Glutamatergic neuron (in vitro differentiated cells): Measurements from ENCODE around the gene FHOD3. TPM values are rescaled to one million over a fixed set of nuclear protein-coding genes. Genes with fewer than 3 reads are reported as not detected.

Source experiments
- DNase-seq: peaks from one replicate; pipeline ENCODE4 v3.0.0; 2022
- H3K27ac Mint-ChIP-seq: one replicate; pipeline ENCODE4 v1.8.0; 2020; ENCODE audit warnings: mild to moderate bottlenecking, mixed read lengths, inconsistent platforms; ENCODE audit not compliant: unreplicated experiment
- H3K27me3 Mint-ChIP-seq: one replicate; pipeline ENCODE4 v1.8.0; 2020; ENCODE audit warnings: mild to moderate bottlenecking, moderate library complexity, mixed read lengths, inconsistent platforms; ENCODE audit not compliant: unreplicated experiment
- H3K36me3 Mint-ChIP-seq: one replicate; pipeline ENCODE4 v1.8.0; 2020; ENCODE audit warnings: mild to moderate bottlenecking, mixed read lengths, inconsistent platforms; ENCODE audit not compliant: unreplicated experiment
- H3K4me1 Mint-ChIP-seq: one replicate; pipeline ENCODE4 v1.8.0; 2020; ENCODE audit warnings: mild to moderate bottlenecking, low read depth, mixed read lengths, inconsistent platforms; ENCODE audit not compliant: unreplicated experiment
- H3K4me3 Mint-ChIP-seq: one replicate; pipeline ENCODE4 v1.8.0; 2020; ENCODE audit warnings: mild to moderate bottlenecking, mixed read lengths, inconsistent platforms; ENCODE audit not compliant: unreplicated experiment
- H3K9me3 Mint-ChIP-seq: one replicate; pipeline ENCODE4 v1.8.0; 2020; ENCODE audit warnings: mild to moderate bottlenecking, moderate library complexity, mixed read lengths, inconsistent platforms; ENCODE audit not compliant: unreplicated experiment
- total RNA-seq: library from RNA; stranded (reverse); fragmentation: NEBNext Ultra II Directional; extraction: Animal tissue kit (Norgen Biotek cat#: 25700); gene quantifications from one replicate; pipeline ENCODE4 v1.2.1, GENCODE V29; 2021; ENCODE audit not compliant: unreplicated experiment
- TF ChIP-seq, protein P1 (sequence below): fragments of 200-600 bp; sonication (generic); IDR thresholded peaks from one replicate; pipeline ENCODE4 v1.5.0; 2021; ENCODE audit not compliant: partially characterized antibody, unreplicated experiment

Gene FHOD3
- total RNA-seq, 1 donor from 2014 or later = 21.2 TPM

- H3K36me3 Mint-ChIP-seq = no peaks in the 10 kb centered on the region
- DNase-seq = no peak
- H3K27me3 Mint-ChIP-seq = no peaks in the 10 kb centered on the region
- H3K27ac Mint-ChIP-seq = no peak overlapping the region
- TF ChIP-seq, protein P1, sequence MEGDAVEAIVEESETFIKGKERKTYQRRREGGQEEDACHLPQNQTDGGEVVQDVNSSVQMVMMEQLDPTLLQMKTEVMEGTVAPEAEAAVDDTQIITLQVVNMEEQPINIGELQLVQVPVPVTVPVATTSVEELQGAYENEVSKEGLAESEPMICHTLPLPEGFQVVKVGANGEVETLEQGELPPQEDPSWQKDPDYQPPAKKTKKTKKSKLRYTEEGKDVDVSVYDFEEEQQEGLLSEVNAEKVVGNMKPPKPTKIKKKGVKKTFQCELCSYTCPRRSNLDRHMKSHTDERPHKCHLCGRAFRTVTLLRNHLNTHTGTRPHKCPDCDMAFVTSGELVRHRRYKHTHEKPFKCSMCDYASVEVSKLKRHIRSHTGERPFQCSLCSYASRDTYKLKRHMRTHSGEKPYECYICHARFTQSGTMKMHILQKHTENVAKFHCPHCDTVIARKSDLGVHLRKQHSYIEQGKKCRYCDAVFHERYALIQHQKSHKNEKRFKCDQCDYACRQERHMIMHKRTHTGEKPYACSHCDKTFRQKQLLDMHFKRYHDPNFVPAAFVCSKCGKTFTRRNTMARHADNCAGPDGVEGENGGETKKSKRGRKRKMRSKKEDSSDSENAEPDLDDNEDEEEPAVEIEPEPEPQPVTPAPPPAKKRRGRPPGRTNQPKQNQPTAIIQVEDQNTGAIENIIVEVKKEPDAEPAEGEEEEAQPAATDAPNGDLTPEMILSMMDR = no peak
- H3K4me3 Mint-ChIP-seq = no peak overlapping the region
- peaks cover 19% of the 10 kb centered on the region for H3K4me1 Mint-ChIP-seq
- H3K9me3 Mint-ChIP-seq = peaks cover 2% of the 10 kb centered on the region
Measured at GRCh38 chr18:36379435-36379984, 82.0 kb downstream of the FHOD3 start.

DNA sequence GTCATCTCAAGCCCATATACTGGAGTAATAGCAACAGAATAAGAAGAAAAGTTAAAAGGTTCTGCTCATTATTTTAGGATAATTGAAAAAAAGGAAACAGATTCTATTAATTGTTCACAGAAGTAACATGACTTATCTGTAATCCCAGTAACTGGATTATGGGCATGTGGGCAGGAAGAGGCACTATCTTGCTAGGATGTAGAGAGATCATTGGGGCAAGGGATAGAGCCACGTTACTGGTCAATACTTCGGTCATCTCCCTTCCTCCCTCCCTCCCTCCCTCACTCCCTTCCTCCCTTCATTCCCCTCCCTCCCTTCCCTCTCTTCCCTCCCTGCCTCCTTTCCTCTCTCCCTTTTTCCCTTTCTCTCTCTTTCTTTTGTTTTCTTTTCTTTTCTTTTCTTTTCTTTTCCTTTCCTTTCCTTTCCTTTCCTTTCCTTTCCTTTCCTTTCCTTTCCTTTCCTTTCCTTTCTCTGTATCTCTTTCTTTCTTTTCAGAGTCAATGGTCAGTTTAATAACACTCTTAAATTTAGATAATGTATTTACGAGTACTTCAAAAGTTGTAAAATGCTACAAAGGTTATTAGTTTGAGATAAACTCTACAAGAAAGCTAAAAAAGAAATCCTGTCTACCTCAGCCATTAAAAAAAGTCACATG lies 82.8 kb downstream of the FHOD3 start:
- peaks cover 2% of the 10 kb centered on the region for H3K27me3 Mint-ChIP-seq
- DNase-seq = no peak
- no peak overlapping the region for H3K4me3 Mint-ChIP-seq
- TF ChIP-seq, protein P1 = no peak
- H3K27ac Mint-ChIP-seq = no peak overlapping the region
- peaks cover 3% of the 10 kb centered on the region for H3K9me3 Mint-ChIP-seq
- no peaks in the 10 kb centered on the region for H3K36me3 Mint-ChIP-seq
- H3K4me1 Mint-ChIP-seq = peaks cover 19% of the 10 kb centered on the region

GRCh38 chr18:36381075-36381474 lies 83.6 kb downstream of the FHOD3 start:
- H3K27me3 Mint-ChIP-seq = peaks cover 2% of the 10 kb centered on the region
- H3K36me3 Mint-ChIP-seq = no peaks in the 10 kb centered on the region
- DNase-seq = no peak
- H3K4me1 Mint-ChIP-seq = peaks cover 19% of the 10 kb centered on the region
- TF ChIP-seq, protein P1 = no peak
- H3K4me3 Mint-ChIP-seq = no peak overlapping the region
- peaks cover 4% of the 10 kb centered on the region for H3K9me3 Mint-ChIP-seq
- no peak overlapping the region for H3K27ac Mint-ChIP-seq

DNA sequence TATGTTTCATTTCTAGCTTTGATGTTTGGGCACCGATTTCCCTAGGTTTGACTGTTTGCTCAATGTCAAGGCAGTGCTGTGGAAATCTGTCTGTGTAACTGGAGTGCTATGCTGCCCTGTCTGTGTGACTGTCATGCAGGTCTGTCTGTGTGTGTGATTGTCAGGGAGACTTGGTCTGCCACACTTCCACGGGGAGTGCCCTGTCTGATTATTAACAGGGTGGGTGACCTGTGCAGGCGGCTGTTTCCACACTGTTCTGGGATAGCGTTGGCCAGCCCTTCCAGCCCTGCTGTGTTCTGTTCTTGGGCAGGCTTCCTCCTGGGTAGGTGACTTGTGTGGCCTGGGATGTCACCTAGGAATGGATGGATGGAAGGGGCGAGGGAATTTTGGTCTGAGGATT lies 85.3 kb downstream of the FHOD3 start:
- TF ChIP-seq, protein P1 = no peak
- H3K27me3 Mint-ChIP-seq = peaks cover 2% of the 10 kb centered on the region
- peaks cover 3% of the 10 kb centered on the region for H3K9me3 Mint-ChIP-seq
- peaks cover 6% of the 10 kb centered on the region for H3K4me1 Mint-ChIP-seq
- H3K36me3 Mint-ChIP-seq = no peaks in the 10 kb centered on the region
- H3K27ac Mint-ChIP-seq = no peak overlapping the region
- no peak overlapping the region for H3K4me3 Mint-ChIP-seq
- DNase-seq = no peak

DNA sequence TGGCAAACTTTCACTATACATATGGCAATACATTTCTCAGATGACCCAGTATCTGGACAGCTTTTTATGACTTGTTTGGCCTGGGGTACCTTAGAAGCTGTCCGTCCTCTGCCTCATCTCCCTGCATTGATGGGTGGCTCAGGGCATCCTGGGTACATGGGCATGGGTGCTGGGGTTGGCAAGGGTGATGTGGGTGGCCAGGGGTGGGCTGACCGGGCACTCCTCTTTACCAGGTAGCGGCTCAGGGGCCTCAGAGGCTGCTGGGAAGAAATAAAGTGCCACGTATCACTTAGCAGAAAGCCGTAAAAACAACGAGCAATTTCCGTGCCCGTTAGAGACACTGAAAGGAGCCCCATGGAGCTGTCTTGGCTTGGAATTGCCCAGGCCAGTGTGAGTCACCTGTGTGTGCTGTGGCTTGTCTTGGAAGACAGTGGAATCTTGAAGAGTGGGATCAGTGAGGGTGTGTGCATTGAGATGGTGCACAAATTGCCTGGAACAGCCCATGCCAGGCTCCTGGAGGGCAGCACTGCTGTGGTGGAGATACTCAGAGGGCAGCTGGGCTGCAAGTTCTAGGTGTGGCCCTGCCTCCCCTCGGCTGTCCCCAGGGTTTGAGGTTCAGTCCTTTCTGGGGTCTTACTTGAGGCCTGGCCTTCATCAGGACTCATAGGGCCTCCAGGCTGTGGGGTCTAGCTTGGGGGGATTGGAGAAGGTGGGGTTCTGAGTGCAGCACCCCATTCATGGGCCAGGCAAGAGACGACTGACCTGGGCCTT lies 88.8 kb downstream of the FHOD3 start:
- TF ChIP-seq, protein P1 = no peak
- H3K4me3 Mint-ChIP-seq = no peak overlapping the region
- H3K9me3 Mint-ChIP-seq = peaks cover 4% of the 10 kb centered on the region
- peaks cover 4% of the 10 kb centered on the region for H3K27me3 Mint-ChIP-seq
- no peak overlapping the region for H3K27ac Mint-ChIP-seq
- no peaks in the 10 kb centered on the region for H3K36me3 Mint-ChIP-seq
- DNase-seq = no peak
- peaks cover 20% of the 10 kb centered on the region for H3K4me1 Mint-ChIP-seq
